ENCODE measurements around the gene ARHGEF7.
"Not testable (repeated sequence)": the region's sequence is repeated elsewhere in the genome, so short reads cannot be mapped to it uniquely, and the experiment has no call there.

Gene ARHGEF7

GRCh38 chr13:111186305-111186935, 71.3 kb downstream of the ARHGEF7 start:
- no peak overlapping the region for H2AFZ ChIP-seq (ENCODE audit: low read depth, low read length)
- peaks cover 8% of the 10 kb centered on the region; the same call in 1 of the 2 replicates for H3K9me3 ChIP-seq (ENCODE audit: insufficient read depth, low read length)
- peaks cover 55% of the 10 kb centered on the region for H4K20me1 ChIP-seq (ENCODE audit: insufficient read depth, low read length)
- H3K9ac ChIP-seq (ENCODE audit: low read length) = no peak overlapping the region
- H3K36me3 ChIP-seq (replicated peaks; ENCODE audit: low read depth, low read length) = peaks cover 46% of the 10 kb centered on the region
- peaks cover 43% of the 10 kb centered on the region for H3K4me1 ChIP-seq (ENCODE audit: low read length)
- H3K79me2 ChIP-seq (ENCODE audit: low read length) = peaks cover 98% of the 10 kb centered on the region
- H3K27me3 ChIP-seq (ENCODE audit: low read depth, low read length) = no peaks in the 10 kb centered on the region
- TF ChIP-seq CTCF (IDR thresholded peaks at IDR 0.05; ENCODE audit: low read depth, low read length) (no peak), EZH2phosphoT487 (IDR thresholded peaks at IDR 0.05; ENCODE audit: low read depth) (no peak)
- H3K27ac ChIP-seq (ENCODE audit: low read length) = peak overlapping the region; percentile 19
- H3K4me3 ChIP-seq (ENCODE audit: low read length) = peak overlapping the region; percentile 64
- peak overlapping the region; percentile 72 for H3K4me2 ChIP-seq (ENCODE audit: low read length)

GRCh38 chr13:111187960-111188541, 72.9 kb downstream of the ARHGEF7 start:
- no peaks in the 10 kb centered on the region for H3K27me3 ChIP-seq (ENCODE audit: low read depth, low read length)
- H3K79me2 ChIP-seq (ENCODE audit: low read length) = peaks cover 93% of the 10 kb centered on the region
- TF ChIP-seq EZH2phosphoT487 (IDR thresholded peaks at IDR 0.05; ENCODE audit: low read depth) (no peak), CTCF (IDR thresholded peaks at IDR 0.05; ENCODE audit: low read depth, low read length) (no peak)
- H3K4me3 ChIP-seq (ENCODE audit: low read length) = no peak overlapping the region
- H3K4me2 ChIP-seq (ENCODE audit: low read length) = no peak overlapping the region
- H2AFZ ChIP-seq (ENCODE audit: low read depth, low read length) = no peak overlapping the region
- no peak overlapping the region for H3K27ac ChIP-seq (ENCODE audit: low read length)
- no peak overlapping the region for H3K9ac ChIP-seq (ENCODE audit: low read length)
- peaks cover 8% of the 10 kb centered on the region; the same call in 1 of the 2 replicates for H3K9me3 ChIP-seq (ENCODE audit: insufficient read depth, low read length)
- peaks cover 43% of the 10 kb centered on the region for H3K4me1 ChIP-seq (ENCODE audit: low read length)
- H3K36me3 ChIP-seq (replicated peaks; ENCODE audit: low read depth, low read length) = peaks cover 31% of the 10 kb centered on the region
- H4K20me1 ChIP-seq (ENCODE audit: insufficient read depth, low read length) = peaks cover 54% of the 10 kb centered on the region

GRCh38 chr13:111189064-111189505, 74.0 kb downstream of the ARHGEF7 start:
- H4K20me1 ChIP-seq (ENCODE audit: insufficient read depth, low read length) = peaks cover 59% of the 10 kb centered on the region
- H3K9me3 ChIP-seq (ENCODE audit: insufficient read depth, low read length); H3K27ac ChIP-seq (ENCODE audit: low read length); H2AFZ ChIP-seq (ENCODE audit: low read depth, low read length); H3K4me2 ChIP-seq (ENCODE audit: low read length); H3K9ac ChIP-seq (ENCODE audit: low read length); H3K4me3 ChIP-seq (ENCODE audit: low read length); H3K27me3 ChIP-seq (ENCODE audit: low read depth, low read length): not testable (repeated sequence)
- peaks cover 24% of the 10 kb centered on the region for H3K36me3 ChIP-seq (replicated peaks; ENCODE audit: low read depth, low read length)
- peaks cover 37% of the 10 kb centered on the region for H3K4me1 ChIP-seq (ENCODE audit: low read length)
- peaks cover 89% of the 10 kb centered on the region for H3K79me2 ChIP-seq (ENCODE audit: low read length)

- H3K9ac ChIP-seq (ENCODE audit: low read length); H3K9me3 ChIP-seq (ENCODE audit: insufficient read depth, low read length); H2AFZ ChIP-seq (ENCODE audit: low read depth, low read length); H3K27ac ChIP-seq (ENCODE audit: low read length); H3K27me3 ChIP-seq (ENCODE audit: low read depth, low read length); H3K4me2 ChIP-seq (ENCODE audit: low read length); H3K4me3 ChIP-seq (ENCODE audit: low read length): not testable (repeated sequence)
- H4K20me1 ChIP-seq (ENCODE audit: insufficient read depth, low read length) = peaks cover 62% of the 10 kb centered on the region
- peaks cover 24% of the 10 kb centered on the region for H3K36me3 ChIP-seq (replicated peaks; ENCODE audit: low read depth, low read length)
- peaks cover 88% of the 10 kb centered on the region for H3K79me2 ChIP-seq (ENCODE audit: low read length)
- peaks cover 33% of the 10 kb centered on the region for H3K4me1 ChIP-seq (ENCODE audit: low read length)
Measured at GRCh38 chr13:111189516-111189915, 74.4 kb downstream of the ARHGEF7 start.

- not testable (repeated sequence) for H3K9me3 ChIP-seq (ENCODE audit: insufficient read depth, low read length); H2AFZ ChIP-seq (ENCODE audit: low read depth, low read length); H3K27ac ChIP-seq (ENCODE audit: low read length); H3K36me3 ChIP-seq (replicated peaks; ENCODE audit: low read depth, low read length); H3K4me3 ChIP-seq (ENCODE audit: low read length); H3K4me2 ChIP-seq (ENCODE audit: low read length); H3K27me3 ChIP-seq (ENCODE audit: low read depth, low read length); H3K4me1 ChIP-seq (ENCODE audit: low read length); H3K9ac ChIP-seq (ENCODE audit: low read length)
- H3K79me2 ChIP-seq (ENCODE audit: low read length) = peaks cover 59% of the 10 kb centered on the region
- H4K20me1 ChIP-seq (ENCODE audit: insufficient read depth, low read length) = peaks cover 33% of the 10 kb centered on the region
Measured at GRCh38 chr13:111193223-111193622, 78.1 kb downstream of the ARHGEF7 start.

GRCh38 chr13:111194651-111195050, 79.5 kb downstream of the ARHGEF7 start:
- H3K4me2 ChIP-seq (ENCODE audit: low read length); H3K4me3 ChIP-seq (ENCODE audit: low read length); H3K4me1 ChIP-seq (ENCODE audit: low read length); H3K9ac ChIP-seq (ENCODE audit: low read length); H3K9me3 ChIP-seq (ENCODE audit: insufficient read depth, low read length); H3K27me3 ChIP-seq (ENCODE audit: low read depth, low read length); H3K36me3 ChIP-seq (replicated peaks; ENCODE audit: low read depth, low read length); H3K27ac ChIP-seq (ENCODE audit: low read length); H2AFZ ChIP-seq (ENCODE audit: low read depth, low read length): not testable (repeated sequence)
- Histone ChIP-seq H3K79me2 (ENCODE audit: low read length) (peaks cover 56% of the 10 kb centered on the region), H4K20me1 (ENCODE audit: insufficient read depth, low read length) (peaks cover 32% of the 10 kb centered on the region)

GRCh38 chr13:111198732-111199378, 83.7 kb downstream of the ARHGEF7 start:
- not testable (repeated sequence) for H3K4me3 ChIP-seq (ENCODE audit: low read length); H3K4me2 ChIP-seq (ENCODE audit: low read length); H3K27ac ChIP-seq (ENCODE audit: low read length); H3K36me3 ChIP-seq (replicated peaks; ENCODE audit: low read depth, low read length); H3K9me3 ChIP-seq (ENCODE audit: insufficient read depth, low read length); H3K9ac ChIP-seq (ENCODE audit: low read length); H2AFZ ChIP-seq (ENCODE audit: low read depth, low read length); H3K27me3 ChIP-seq (ENCODE audit: low read depth, low read length)
- peaks cover 14% of the 10 kb centered on the region; the same call in 1 of the 2 replicates for H3K4me1 ChIP-seq (ENCODE audit: low read length)
- H4K20me1 ChIP-seq (ENCODE audit: insufficient read depth, low read length) = peaks cover 59% of the 10 kb centered on the region
- H3K79me2 ChIP-seq (ENCODE audit: low read length) = peaks cover 62% of the 10 kb centered on the region

Measured in OCI-LY3 (cell line).